GM18867 (cell line): ENCODE results near the gene ACVR2A.

Experiments used
- ATAC-seq: cut with Tn5 transposase; IDR thresholded peaks from one replicate; pipeline ENCODE4 v1.9.1; 2021; ENCODE audit warnings: mild to moderate bottlenecking, moderate library complexity; ENCODE audit not compliant: unreplicated experiment

The ACVR2A gene

DNA sequence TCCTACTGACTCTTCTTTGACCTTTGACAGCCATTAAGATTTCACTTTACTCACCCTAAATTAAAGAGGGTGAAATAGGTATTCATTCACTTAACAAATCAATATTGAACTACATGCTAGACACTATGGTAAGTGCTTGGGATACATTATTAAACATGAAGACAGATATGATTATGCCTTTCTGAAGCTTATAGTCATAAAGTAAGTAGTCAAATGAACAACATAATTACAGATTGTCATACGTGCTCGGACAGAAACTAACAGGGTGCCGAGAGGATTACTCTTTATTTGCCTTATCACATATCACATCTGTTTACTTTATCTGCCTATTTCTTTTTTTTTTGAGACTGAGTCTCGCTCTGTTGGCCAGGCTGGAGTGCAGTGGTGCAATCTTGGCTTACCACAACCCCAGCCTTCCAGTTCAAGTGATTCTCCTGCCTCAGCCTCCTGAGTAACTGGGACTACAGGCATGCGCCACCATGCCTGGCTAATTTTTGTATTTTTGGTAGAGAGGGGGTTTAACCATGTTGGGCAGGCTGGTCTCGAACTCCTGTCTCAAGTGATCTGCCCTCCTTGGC lies 9.8 kb downstream of the ACVR2A start:
- no peak for ATAC-seq

DNA sequence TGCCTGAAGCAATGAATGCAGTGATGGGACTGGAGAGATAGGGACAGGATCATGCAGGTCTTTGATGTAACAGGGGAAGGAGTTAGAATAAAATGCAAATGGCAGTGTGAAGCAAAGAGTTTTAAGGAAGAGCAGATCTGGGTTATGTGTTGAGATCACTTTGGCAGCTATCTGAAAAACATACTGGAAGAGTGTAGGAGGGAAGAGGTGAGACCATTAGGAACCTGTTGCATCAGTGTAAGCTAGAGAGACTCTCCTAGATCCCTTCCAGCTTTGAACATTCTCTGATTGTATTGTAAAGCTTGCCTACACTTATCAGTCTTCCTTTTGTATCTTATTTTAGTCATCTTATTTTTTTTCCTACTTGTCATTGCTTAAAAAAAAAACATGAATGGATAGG lies 10.5 kb downstream of the ACVR2A start:
- no peak for ATAC-seq

- no peak for ATAC-seq
These were observed 11.1 kb downstream of the ACVR2A start for GRCh38 chr2:147855977-147856376.

DNA sequence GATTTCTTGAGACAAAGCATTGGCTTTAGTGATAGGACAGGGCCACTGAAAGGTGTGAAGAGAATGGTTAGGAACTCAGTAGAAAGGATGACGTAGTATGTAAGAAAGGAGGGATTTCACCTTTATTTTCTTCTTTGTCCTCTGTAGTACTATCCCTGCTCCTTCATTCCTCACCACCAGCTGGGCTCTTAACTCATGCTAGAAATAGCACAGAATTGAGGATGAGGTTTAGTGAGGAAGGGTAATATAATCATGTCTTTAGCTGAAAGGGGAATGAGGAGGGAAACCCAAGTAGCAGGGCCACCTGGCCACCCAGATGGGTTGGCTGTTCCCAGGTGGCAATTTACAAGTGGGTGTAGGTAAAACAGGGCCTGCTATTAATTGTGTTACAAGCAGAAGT lies 15.2 kb downstream of the ACVR2A start:
- no peak for ATAC-seq

- ATAC-seq, result no peak
These were observed 18.2 kb downstream of the ACVR2A start for GRCh38 chr2:147862859-147863516.

- no peak for ATAC-seq
These were observed 19.0 kb downstream of the ACVR2A start for GRCh38 chr2:147863835-147864234.

- no peak for ATAC-seq
These were observed 20.7 kb downstream of the ACVR2A start for GRCh38 chr2:147865560-147865959.

DNA sequence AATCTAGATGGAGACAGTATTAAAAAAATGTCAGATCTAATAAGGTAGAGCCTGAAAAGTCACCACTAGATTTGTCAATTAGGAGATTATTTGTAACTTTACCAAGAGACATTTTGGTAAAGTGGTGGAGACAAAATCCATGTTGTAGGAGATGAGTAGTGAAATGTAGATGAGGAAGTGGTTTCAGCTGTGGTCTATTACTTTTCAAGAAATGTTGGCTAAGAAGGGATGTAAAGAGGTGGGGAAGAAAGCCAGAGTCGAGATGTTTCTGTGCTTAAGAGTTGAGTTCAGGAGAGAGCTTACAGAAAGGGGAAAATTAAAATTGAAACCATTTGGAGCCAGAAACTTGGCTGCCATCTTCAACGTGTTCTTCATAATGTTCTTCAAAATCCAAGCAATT lies 22.2 kb downstream of the ACVR2A start:
- ATAC-seq, result no peak

- ATAC-seq, result no peak
These were observed 25.1 kb downstream of the ACVR2A start for GRCh38 chr2:147869934-147870333.

- ATAC-seq, result no peak
These were observed 28.1 kb downstream of the ACVR2A start for GRCh38 chr2:147872967-147873366.

DNA sequence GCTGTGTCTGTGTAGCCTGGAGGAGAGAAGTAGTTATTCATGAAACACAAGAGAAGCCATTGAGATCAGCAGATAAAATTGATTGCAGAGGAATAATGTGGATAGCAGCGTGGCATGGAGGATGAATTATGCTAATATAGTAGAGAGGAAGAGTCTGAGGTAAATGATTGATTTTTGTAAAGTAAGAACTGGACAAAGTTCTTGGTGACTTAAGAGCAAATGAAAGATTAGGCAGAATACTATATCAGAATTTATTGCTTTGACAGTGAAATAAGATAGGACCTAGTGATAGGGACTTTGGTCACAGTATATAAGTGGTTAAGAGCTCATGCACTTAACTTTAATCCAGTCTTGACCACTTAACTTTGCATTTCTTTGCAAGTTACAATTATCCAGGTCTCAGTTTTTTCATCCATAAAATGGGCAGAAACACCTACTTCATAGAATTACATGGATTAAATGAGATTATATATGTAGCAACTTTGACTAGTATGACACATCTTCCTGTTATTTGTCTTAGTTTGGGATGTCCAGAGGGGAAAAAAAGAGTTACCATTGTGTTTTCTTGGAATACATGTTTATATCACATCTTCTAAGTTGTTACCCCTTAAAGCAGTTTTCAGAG lies 29.1 kb downstream of the ACVR2A start:
- ATAC-seq, result no peak

DNA sequence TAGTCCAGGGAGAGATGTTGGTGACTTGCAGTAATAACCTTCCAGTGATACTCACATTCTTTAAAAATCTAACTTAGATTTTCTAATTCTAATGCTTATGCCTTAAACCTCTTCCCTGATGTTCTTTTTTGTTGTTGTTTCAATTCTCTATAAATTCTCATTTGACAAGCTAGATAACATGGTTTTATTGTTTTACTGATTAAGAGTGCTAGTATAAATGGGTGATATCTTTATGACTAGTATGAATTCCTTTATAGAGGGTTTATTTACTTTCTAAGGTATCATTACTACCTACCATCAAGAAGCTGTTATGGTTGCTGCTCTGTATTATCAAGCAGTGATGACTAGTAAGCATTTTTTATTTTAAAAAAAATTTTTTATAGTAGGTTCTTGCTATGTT lies 35.0 kb downstream of the ACVR2A start:
- no peak for ATAC-seq

- no peak for ATAC-seq
These were observed 37.8 kb downstream of the ACVR2A start for GRCh38 chr2:147882631-147883030.

DNA sequence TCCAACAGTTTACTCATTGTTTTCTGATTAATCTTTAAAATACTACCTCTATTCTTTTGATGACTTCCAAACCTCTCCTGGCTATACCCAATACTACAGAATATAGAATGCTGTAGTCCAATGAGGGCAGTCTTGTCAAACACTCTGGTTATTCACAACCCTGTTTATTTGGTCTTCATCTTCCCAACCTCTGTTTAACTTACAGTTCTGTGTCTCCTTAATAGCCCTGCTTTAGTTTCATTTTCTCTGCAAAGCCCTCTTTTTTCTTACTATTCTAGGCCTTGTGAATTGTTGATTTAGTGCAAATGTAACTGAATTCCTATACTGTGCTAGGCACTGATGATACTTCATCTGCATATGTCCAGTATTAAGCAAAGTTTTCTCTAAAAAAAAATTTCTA lies 40.0 kb downstream of the ACVR2A start:
- no peak for ATAC-seq

DNA sequence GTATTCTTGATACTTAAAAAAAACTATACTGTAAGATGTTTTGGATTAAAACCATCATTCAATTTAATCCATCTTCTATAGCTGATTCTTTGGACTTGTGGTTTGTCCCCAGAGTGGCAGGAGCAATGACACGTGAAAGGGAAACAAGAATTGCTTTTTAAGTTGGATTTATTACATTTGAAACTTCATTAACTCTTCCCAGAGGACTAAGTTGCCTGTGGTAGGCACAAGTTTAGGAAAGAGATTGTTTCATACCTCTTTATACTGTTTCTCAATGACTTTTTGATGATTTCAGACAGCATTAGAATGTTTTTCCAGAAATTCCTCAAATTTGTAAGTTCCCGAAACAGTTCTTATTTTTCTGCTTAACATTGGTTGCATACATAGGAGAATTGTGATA lies 41.3 kb downstream of the ACVR2A start:
- ATAC-seq, result no peak

- peak; percentile 94 for ATAC-seq
These were observed 43.9 kb downstream of the ACVR2A start for GRCh38 chr2:147888680-147889079.

GRCh38 chr2:147904051-147904450 lies 59.2 kb downstream of the ACVR2A start:
- no peak for ATAC-seq

DNA sequence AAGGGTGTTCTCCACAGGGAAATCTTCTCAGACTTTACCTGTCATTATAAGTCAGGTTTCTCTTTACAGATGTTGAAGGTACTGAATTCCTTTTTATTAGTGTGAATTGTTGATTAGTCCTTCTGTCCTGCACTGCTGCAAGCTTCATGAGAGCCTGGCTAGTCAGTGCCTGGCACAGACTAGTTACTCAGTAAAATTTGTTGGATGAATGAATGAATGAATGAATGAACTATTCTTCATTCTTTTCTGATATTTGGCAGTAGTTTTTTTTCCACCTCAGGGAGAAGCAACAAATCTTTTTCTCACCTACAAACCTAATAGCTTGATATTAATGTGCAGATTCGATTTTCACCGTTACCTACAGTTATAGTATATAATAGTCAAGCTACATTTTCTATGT lies 64.3 kb downstream of the ACVR2A start:
- ATAC-seq, result no peak

- ATAC-seq, result peak; percentile 62
These were observed 66.2 kb downstream of the ACVR2A start for GRCh38 chr2:147910990-147911473.

GRCh38 chr2:147913701-147914480 lies 69.1 kb downstream of the ACVR2A start:
- no peak for ATAC-seq

DNA sequence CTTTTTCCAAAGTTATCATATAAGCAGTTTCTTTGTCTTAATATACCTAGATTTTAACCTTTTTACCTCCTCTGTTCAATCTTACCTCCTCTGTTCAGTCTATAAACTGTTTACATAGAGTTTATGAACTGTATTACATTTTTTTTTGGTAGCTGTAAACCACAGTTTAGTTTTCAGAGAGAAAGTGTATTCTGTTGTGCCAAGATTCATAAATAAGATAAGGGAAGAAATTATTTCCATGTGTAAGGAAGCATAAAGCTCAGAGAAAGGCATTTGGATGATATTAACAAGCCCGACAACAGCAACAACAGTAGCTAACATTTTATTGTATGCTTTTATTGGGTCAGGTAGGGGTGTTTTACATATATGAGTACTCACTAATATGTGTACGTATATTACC lies 71.2 kb downstream of the ACVR2A start:
- ATAC-seq, result no peak

DNA sequence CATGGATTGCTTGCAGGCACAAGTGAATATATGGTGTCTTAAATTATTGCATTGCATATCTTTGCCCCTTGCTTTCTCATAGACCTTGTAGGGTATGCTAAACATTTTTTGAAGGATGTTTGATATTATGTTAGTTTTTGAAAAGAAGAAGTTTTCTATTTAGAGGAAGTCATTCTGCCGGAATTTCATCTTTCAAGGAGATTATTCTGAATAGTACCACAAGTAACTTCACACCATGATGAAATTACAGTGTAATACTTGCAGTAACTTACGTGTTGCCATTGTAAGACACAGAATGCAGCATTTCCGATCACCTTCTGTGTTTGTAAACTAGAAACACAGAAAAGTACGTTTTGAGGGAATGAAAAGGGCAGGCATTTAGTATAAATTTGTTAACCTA lies 71.9 kb downstream of the ACVR2A start:
- ATAC-seq, result no peak
